HL-60 (cell line): ENCODE data around the gene DSN1.

Experiments used
- DNase-seq, 2 experiments: peaks; one replicate each; pipeline ENCODE4 v3.0.0-alpha.2; 2010 to 2020; ENCODE audit warnings: low read depth in 1 of 2, low spot score in 1 of 2
- H3K27ac ChIP-seq: fragments of 250-450 bp; sonication (Bioruptor Pico); replicated peaks from 2 replicates; pipeline ENCODE4 v1.5.1; 2020; ENCODE audit warnings: mild to moderate bottlenecking, moderate library complexity
- H3K27me3 ChIP-seq: fragments of 250-450 bp; sonication (Bioruptor Pico); 2 replicates; pipeline ENCODE4 v1.5.1; 2021; ENCODE audit warnings: mild to moderate bottlenecking, moderate library complexity; ENCODE audit not compliant: insufficient read depth, poor library complexity, severe bottlenecking
- H3K4me3 ChIP-seq: replicated peaks from 2 replicates; pipeline ENCODE4 v1.5.1; 2011; ENCODE audit warnings: mild to moderate bottlenecking, control low read depth, low read length; ENCODE audit not compliant: insufficient read depth
- CTCF ChIP-seq: IDR thresholded peaks from one replicate; pipeline ENCODE4 v1.5.1; 2011; ENCODE audit warnings: low read length, control low read depth, inconsistent platforms; ENCODE audit not compliant: insufficient read depth
- GABPA ChIP-seq: IDR thresholded peaks from 2 replicates; pipeline ENCODE4 v1.6.1; 2012; ENCODE audit warnings: low read depth
- POLR2AphosphoS5 ChIP-seq: IDR thresholded peaks from 2 replicates; pipeline ENCODE4 v1.6.1; 2012; ENCODE audit warnings: low read depth
- REST ChIP-seq: IDR thresholded peaks from 2 replicates; pipeline ENCODE4 v1.6.1; 2012; ENCODE audit warnings: low read depth; ENCODE audit not compliant: insufficient replicate concordance
- SPI1 ChIP-seq: IDR thresholded peaks from 2 replicates; pipeline ENCODE4 v1.6.1; 2012; ENCODE audit warnings: low read depth, mild to moderate bottlenecking, borderline replicate concordance

The DSN1 gene

GRCh38 chr20:36745927-36746659, 27.5 kb downstream of the DSN1 start, which contains the start of gene NDRG3:
Gene NDRG3, minus strand, starts transcription at chr20:36746090. Its CDS starts 24,355 bp downstream, at chr20:36721735.
- peak; percentile 70 to 95 for DNase-seq
- no peaks in the 10 kb centered on the region for H3K27me3 ChIP-seq
- peak within 1 kb of the TSS; percentile 30 for H3K27ac ChIP-seq
- H3K4me3 ChIP-seq: peak within 1 kb of the TSS; percentile 82
- TF ChIP-seq GABPA: no peak
- TF ChIP-seq POLR2AphosphoS5: peak; percentile 44; the same call in 1 of the 2 replicates

GRCh38 chr20:36745234-36745926, 28.2 kb downstream of the DSN1 start:
- TF ChIP-seq GABPA: no peak
- no peak for TF ChIP-seq POLR2AphosphoS5
- no peaks in the 10 kb centered on the region for H3K27me3 ChIP-seq
- peak overlapping the region; percentile 82 for H3K4me3 ChIP-seq
- H3K27ac ChIP-seq: no peak overlapping the region
- peak in 1 of 2 experiments; percentile 2 for DNase-seq

- Histone ChIP-seq H3K27me3 (no peaks in the 10 kb centered on the region), H3K4me3 (no peak overlapping the region), H3K27ac (no peak overlapping the region)
- TF ChIP-seq GABPA (no peak), POLR2AphosphoS5 (no peak), CTCF (no peak), REST (no peak), SPI1 (no peak)
- DNase-seq: no peak
Measured at GRCh38 chr20:36744764-36745191, 28.8 kb downstream of the DSN1 start.

- H3K27me3 ChIP-seq: no peaks in the 10 kb centered on the region
- H3K4me3 ChIP-seq: no peak overlapping the region
- H3K27ac ChIP-seq: no peak overlapping the region
- TF ChIP-seq GABPA (no peak), POLR2AphosphoS5 (no peak), REST (no peak), CTCF (no peak)
- DNase-seq: no peak
Measured at GRCh38 chr20:36744243-36744642, 29.3 kb downstream of the DSN1 start.
